Stimulated activated CD4-positive, alpha-beta T cell treated with anti-CD3 and anti-CD28 coated beads, Interleukin-1b, Interleukin-23, amount 100 ng/mL, for 48 hours (primary cell): Measurements from ENCODE around the gene LMF1.
"Not testable (repeated sequence)": the region's sequence is repeated elsewhere in the genome, so short reads cannot be mapped to it uniquely, and the experiment has no call there.

Experiments used
- DNase-seq: peaks from one replicate; pipeline ENCODE4 v3.0.0-alpha.2; 2020

The LMF1 gene

DNA sequence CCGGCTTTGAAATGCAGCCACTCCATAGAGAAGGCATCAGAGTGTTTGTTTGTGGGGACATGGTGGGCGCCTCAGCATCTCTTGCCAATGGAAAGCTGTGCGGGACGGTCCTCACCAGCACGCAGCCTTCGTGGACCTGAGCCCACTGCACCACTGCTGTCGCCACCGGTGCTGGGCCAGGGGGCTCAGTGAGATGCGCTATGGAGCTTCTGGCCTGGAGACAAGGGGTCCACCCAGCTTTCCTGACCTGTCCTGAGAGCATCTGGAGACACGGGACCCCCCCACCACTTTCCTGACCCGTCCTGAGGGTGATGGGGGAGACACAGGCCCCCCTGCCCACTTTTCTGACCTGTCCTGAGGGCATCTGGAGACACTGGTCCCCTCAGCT lies 79.4 kb downstream of the LMF1 start:
- DNase-seq = no peak

DNA sequence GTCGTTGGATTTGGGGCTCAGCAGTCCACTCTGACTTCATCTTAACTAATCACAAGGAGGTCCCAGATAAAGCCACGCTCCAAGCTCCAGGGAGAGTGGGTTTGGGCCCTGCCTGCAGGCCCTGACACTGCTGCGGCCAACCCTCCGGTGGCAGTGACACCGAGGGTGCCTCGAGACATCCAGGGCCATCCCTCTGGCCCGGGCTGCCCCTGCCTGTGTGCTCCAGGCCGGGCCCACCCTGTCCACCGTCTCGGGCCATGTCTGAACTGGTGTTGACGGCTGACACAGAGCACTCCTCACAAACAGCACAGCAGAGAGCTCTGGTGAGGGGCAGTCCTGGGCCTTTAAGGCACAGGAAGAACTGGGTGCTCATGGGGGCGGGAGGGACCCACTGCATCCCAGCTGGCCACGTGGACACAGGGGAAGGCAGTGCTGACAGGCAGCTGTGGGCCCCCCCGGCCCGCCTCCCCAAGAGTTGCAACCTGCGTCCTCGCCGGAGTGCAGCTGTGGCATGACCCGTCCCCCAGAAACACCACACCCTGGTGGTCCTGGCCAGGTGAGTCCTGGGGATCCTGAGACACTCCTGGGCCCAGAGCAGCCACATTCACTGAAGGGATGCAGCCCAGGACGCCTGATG lies 80.0 kb downstream of the LMF1 start:
- DNase-seq = no peak

DNA sequence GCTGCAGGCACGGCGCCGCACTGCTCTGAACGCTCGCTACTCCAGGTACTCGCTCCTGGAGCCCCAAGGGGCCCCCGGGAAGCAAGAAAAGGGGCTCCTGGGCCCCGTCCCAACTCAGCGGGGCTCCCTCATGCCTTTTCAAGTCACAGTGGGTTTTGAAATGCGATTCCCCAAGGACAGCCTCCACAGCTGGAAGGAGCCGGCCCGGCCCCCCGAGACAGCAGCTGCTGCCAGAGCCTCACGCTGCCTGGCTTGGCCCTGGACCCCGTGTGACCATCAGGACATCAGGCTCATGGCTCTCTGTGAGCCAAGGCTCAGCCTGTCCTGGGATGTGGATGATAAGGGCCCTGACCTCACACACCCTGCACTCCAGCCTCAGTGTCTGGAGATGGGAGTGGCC lies 80.6 kb downstream of the LMF1 start:
- no peak for DNase-seq

DNA sequence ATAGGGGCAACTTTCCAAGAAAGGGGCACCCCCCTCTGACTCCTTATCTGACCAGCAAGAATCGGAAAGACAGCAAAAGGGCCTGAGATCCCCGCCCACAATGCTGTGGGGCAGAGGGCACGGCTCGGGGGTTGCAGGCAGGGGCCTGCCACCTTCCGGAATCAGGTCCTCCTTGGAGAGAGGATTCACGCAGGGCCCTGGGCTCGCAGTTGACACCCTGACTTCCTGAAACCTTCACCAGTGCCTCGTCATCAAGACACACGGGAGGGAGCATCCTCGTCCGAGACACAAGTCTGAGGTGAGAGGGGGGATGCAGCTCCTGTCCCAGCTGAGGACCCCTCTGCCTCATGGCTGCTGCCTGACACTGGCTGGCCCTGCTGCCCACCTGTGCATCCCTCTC lies 81.2 kb downstream of the LMF1 start:
- no peak for DNase-seq

DNA sequence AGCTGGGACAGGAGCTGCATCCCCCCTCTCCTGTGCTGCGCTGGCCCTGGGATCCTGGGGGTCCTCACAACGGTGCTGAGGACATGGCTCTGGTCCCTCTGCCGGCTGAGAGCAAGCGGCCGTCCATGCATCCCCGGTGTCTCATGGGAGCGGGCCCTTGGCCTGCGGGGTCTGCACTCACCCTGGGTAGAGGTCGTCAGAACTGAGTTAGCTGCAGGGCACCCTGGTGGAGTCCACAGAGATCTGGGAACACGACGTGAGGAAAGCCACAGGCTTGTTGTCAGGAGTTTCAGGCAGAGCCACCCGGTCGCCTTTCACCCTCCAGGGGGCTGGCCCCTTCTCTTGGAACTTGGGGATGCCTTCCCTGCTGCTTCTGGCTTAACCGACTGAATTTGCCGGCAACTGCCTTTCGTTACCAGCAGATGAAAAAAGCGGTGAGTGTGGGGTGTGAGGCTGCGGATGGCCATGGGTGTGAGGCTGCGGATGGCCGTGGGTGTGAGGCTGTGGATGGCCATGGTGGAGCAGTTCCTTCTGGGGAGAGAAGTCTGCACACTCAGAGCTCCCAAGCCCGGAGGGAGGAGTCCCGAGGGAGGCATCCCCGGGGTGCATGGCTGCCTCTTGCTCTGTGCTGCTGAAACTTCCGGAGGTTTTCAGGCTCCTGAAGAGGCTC lies 81.7 kb downstream of the LMF1 start:
- no peak for DNase-seq

DNA sequence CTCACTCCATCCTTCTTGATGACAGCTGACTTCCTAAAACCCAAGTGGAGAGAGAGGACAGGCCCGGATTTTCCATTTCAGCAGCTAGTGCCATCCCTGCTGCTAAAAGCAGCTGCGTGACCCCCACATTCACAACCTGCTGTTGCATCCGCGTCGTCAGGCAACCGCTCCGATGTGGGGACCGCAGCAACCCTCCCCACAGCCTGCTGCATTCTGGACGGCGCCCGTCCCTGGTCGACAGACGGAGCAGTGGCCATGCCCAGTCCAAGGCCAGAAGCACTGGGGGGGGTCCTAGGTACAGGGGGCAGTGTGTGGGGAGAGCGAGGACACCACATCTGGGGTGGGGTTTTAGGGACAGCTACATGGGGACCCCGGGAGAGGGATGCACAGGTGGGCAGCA lies 82.3 kb downstream of the LMF1 start:
- DNase-seq = not testable (repeated sequence)

DNA sequence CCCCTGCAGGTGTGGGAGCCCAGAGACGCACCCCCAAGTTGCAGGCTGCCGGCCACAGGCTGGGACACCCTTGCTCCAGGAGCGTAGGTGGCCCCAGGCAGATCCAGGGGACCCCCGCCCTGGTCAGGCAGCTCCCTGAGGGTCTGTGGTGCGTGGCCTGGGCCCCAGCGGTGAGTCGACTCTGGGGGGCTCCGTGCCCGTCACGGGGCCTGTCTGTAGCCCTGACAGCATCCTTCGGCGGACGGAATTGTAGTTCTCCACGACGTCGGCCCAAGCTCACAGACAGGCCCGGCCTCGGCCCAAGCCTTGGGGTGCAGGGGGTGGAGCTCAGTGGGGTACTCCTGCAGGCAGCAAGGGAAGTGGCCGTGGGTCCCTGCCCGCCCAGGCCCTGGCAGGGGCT lies 82.9 kb downstream of the LMF1 start:
- DNase-seq = no peak

DNA sequence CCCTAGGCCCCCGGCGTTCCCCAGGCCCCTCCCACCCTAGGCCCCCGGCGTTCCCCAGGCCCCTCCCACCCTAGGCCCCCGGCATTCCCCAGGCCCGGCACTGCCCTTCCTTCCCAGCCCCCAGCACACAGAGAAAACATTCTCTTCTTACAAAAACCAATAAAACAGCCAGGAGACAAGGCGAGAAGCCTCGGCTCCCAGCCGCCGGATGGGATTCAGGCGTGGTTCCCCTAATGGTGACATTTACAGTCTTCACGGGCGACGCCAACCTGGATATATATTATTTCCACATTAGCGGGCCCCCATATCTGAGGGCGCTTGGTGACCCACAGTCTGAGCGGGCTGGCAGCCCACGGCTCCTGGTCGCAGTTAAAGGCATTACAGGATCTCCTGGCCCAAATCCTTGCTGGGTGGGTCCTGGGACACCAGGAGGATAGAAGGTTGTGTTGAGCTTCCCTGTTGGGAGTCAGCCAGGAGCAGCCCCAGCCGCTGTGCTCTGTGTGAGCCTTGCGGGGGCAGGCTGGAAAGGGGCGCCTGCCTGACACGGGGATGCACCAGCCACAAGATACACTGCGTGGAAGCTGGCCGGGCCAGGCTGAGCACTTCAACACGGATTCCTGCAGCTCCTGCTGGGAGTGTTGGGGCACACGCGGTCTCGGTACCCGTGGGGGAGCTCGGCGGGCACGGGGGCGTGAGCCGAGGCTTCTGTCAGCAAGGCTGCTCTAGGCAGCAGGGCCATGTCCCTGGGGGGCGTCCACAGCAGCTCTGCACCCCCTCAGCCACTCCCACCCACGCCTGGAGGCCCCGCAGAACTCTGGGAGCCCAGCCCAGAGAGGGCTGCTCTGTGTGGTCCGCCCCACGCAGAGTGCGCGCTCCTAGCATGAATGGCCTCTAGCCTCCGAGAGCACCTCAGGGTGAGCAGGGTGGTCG lies 83.7 kb downstream of the LMF1 start:
- DNase-seq = no peak

DNA sequence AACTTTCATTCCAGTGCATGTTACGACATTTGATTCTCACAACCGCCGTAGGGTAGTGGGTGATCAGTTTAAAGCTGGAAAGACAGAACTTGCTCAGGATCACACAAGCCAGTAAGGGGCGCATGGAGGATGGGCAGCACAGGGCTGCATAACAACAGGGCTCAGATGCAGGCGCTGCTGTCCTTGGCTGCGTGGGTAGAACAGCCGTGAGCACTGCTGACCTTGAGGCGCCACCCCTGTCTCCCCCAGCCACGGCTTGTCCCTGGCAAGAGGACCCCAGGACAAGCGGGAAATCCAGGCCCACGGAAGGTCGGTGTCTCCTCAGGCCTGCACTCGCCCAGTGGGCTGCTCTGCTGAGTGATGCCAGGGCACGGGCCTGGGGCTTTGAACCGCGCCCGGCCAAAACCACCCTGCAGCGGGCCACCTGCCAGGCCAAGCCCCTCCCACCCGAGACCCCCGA lies 84.7 kb downstream of the LMF1 start:
- no peak for DNase-seq

DNA sequence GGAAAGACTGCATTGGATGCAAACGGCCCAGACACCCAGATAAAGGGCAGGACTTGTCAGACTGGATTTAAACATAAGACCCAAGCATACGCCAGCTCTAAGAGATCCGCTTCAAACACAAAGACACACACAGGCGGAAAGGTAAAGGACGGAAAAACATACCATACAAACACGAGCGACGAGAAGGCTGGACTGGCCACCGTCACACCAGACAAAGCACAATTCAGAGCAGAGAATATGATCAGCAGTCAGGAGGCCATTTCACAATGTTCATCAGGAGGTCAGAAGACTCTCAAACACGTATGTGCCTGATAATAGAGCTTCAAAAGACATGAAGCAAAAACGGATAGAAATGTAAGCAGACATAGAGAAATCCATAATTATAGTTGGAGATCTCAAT lies 85.4 kb downstream of the LMF1 start:
- DNase-seq = no peak

DNA sequence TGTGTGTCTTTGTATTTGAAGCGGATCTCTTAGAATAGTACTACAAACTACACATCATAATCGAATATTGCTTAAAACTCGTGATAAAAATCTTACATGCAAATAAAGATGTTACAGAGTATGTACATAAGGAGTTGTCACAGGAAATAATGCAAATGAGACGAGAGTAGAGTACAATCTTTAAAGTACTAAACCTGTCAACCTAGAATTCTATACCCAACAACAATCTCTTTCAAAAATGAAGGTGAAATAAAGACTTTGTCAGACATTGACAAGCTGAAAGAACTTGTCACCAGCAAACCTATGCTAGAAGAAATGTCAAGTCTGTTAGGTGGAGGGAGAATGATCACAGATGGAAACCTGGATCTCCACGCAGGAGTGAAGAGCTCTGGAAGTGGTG lies 86.6 kb downstream of the LMF1 start:
- no peak for DNase-seq

DNA sequence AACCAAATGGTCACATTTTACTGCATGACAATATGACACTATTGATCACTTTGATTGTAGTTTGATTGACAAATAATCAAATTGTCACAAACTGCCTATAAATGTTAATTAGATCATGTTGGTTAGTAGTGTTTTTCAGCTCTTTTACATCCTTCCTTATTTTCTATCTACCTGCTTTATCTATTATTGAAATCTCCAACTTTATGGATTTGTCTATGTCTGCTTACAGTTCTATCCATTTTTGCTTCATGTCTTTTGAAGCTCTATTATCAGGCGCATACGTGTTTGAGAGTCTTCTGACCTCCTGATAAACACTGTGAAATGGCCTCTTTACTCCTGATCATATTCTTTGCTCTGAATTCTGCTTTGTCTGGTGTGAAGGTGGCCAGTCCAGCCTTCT lies 87.0 kb downstream of the LMF1 start:
- DNase-seq = no peak

DNA sequence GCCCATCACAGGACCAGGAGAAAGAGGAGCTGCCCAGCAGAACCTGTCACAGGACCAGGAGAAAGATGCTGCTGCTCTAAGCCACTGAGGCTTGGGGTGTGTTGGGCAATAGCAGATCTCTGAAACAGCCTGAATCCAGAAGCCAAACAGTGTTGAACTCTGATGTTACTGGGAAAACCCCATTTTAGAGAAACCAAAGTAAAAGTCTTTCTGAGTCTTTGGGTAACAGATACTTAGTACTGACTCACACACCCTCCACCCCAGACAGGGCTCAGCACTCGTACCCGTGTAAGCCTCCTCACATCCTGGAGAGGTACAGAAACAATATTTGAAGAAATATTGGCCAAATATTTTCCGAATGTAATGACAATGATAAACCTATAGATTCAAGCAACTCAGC lies 87.4 kb downstream of the LMF1 start:
- DNase-seq = no peak

DNA sequence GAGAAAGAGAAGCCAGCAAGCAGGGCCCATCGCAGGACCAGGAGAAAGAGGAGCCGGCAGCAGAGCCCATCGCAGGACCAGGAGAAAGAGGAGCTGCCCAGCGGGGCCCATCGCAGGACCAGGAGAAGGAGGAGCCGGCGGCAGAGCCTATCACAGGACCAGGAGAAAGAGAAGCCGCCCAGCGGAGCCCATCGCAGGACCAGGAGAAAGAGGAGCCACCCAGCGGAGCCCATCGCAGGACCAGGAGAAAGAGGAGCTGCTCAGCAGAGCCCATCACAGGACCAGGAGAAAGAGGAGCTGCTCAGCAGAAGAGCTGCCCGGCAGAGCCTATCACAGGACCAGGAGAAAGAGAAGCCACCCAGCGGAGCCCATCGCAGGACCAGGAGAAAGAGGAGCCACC lies 88.1 kb downstream of the LMF1 start:
- DNase-seq = not testable (repeated sequence)

DNA sequence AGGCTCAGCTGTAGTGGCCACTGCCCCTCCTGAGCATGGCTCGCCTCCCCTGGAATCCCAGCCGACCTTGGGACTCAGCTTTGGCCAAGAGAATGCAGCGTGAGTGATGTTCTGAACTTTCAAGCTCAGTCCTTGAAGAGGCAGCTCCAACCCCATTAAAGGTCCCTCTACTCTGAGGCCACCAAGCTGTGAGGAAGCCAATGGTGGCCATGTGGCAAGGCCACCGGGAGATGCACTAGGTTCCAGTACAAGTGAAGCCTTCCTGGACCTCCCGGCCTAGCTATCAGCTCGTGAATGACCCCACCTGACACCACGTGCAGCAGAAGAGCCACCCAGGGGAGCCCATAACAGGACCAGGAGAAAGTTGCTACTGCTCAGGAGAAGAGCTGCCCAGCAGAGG lies 88.5 kb downstream of the LMF1 start:
- no peak for DNase-seq

DNA sequence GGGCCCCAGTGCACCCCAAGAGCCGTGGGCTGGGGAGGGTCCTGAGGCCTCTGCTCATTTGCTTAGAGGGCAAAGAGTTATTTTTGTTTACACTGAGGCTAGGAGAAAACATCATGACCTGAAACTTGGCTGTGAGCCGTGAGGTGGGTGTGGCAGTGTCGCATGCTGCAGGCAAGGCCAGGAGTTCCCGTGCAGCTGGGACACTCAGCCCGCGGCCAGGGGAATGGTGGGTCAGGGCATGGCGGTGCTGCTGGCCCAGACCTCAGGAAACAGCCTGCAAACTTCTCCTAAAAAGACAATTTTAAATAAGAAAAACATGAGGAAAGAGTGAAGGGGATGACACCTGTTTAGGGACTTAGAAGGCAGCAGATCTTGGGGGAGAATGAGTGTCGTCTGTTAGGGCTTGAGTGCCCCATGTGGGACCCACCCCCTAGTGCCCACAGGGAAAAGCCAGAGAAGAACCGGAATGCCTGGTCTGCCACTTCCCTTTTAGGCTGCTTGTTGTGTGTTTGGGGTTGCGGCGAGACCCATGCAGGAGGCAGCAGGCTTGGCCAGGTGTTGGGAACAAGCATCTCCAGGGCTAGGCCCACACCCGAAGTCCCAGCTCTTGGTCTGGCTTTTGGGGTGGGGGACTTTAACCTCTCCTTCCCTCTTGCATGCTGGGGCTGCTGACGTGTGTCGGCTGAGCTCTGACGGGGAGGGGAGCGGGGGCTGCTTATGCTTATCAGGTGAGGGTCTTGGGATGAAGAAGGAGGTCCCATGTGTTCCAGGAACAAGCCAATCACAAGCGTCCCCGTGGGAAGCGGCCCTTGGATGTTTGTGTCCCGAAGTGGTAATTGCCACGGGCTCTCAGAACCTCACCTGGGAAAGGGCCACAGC lies 89.3 kb downstream of the LMF1 start:
- no peak for DNase-seq

DNA sequence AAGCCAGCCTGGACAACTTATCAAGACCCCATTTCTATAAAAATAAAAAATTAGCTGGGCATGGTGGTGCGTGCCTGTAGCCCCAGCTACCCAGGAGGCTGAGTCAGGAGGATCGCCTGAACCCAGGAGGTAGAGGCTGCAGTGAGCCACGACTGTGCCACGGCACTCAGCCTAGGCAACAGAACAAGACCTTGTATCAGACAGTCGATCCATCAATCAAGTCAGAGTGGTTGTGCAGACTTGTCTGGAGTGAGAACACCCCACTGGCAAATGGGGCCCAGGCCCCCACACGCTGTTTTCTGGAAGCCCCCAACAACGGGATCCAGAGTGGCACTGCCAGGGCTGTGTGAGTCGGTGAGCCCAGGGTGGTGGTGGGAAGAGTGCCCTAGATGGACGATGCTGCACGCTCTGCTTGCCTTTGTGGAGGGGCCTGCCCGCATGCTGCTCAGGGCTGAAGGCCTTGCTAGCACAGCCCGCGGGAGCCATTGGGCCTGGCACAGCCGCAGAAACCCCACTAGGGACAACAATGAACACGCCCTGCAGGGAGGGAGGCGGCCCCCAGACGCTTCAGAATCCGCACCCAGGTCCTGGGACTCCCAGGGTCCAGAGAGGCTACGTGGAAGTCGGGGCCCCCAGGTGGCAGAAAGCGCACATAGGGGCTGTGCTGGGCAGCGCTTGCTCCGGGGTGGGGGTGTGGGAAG lies 90.2 kb downstream of the LMF1 start:
- DNase-seq = no peak

DNA sequence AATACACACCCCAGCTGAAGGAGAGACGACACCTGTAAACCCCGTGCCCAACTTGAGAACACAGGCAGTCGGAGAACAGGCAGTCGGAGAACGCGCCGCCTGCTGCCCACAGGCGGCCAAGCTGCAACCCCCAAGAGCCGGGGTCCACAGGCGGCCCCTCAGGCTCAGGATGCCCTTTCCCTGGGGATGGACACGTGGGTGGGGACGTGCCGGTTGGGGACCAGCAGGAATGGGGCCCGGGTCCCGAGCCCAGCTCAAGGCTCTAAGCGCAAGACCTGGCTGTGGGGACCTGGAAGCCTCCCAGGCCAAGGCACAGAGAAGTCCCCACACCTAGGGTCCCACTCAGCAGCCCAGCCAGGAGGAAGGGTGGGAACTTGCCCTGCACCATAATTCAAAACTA lies 90.8 kb downstream of the LMF1 start:
- DNase-seq = no peak

DNA sequence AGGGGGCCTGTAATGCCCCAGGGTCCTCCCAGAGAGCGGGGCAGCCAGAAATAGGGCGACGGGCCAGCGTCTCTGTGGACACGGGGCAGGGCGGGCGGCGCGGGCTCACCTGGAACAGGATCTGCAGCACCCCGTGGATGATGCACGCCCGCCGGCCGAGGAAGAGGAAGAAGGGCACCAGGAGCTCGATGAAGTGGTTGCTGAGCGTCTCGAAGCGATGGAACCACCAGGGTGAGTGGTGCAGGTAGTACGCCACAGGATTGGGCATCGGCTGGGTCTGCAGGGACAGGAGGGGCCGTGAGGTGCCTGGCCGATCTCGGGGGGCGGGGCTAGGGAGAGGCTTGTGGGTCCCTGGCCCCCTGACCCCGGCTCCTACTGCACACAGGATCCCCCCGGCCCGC lies 91.3 kb downstream of the LMF1 start:
- DNase-seq = no peak

DNA sequence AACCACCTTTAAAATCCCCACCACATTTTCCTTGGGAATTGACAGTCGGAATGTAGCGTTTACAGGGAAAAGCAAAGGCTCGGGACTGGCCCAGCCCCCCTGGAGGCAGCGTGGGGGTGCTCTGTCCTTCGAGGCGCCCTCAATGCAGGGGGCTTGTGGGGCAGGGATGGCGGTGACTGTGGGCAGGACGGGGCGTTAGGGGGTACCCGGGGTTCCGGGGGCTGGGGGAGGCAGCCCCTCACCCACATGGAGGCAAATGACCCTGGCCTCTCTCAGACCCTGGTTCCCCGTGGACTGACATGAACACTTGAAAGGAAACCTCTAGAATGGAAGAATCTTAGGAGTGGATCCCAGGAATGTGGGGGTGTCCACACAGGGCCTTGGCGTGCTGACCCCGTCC lies 91.9 kb downstream of the LMF1 start:
- no peak for DNase-seq

DNA sequence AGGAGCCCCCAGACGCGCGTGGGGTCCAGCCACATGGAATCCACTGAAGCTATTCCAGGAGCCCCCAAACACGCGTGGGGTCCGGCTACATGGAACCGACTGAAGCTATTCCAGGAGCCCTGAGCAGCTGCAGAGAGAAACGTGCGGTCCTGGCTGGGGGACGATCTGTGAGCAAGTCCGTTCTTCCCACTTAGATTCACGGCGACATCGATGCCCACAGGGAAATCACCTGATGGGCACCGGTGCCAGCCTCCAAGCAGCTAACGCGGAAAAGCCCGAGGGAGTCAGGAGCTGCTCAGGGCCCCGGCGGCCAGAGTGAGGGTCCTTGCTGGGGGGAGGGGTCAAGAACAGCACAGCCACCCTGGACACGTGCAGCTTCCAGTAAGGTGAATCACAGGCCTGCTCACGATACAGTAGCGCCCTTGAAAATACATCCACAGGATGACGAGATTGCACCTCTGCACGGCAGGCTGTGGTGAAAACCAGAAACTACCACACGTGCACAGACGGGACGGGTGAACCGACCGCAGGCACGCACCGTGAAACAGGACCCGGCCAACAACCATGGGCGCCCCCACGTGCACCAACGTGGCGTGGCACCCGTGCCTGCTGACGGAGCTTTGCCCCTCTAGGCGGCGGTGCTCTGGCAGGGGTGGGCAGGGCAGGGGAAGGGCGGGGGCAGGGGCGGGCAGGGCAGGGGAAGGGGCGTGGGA lies 92.6 kb downstream of the LMF1 start:
- peak; percentile 43 for DNase-seq
